Glutamatergic neuron (in vitro differentiated cells): Measurements from ENCODE around the gene RPS6KA5. TPM values are rescaled to one million over a fixed set of nuclear protein-coding genes. Genes with fewer than 3 reads are reported as not detected.
"Not testable (repeated sequence)": the region's sequence is repeated elsewhere in the genome, so short reads cannot be mapped to it uniquely, and the experiment has no call there.

Experiments used
- DNase-seq: peaks from one replicate; pipeline ENCODE4 v3.0.0; 2022
- H3K27ac Mint-ChIP-seq: one replicate; pipeline ENCODE4 v1.8.0; 2020; ENCODE audit warnings: mild to moderate bottlenecking, mixed read lengths, inconsistent platforms; ENCODE audit not compliant: unreplicated experiment
- H3K27me3 Mint-ChIP-seq: one replicate; pipeline ENCODE4 v1.8.0; 2020; ENCODE audit warnings: mild to moderate bottlenecking, moderate library complexity, mixed read lengths, inconsistent platforms; ENCODE audit not compliant: unreplicated experiment
- H3K36me3 Mint-ChIP-seq: one replicate; pipeline ENCODE4 v1.8.0; 2020; ENCODE audit warnings: mild to moderate bottlenecking, mixed read lengths, inconsistent platforms; ENCODE audit not compliant: unreplicated experiment
- H3K4me1 Mint-ChIP-seq: one replicate; pipeline ENCODE4 v1.8.0; 2020; ENCODE audit warnings: mild to moderate bottlenecking, low read depth, mixed read lengths, inconsistent platforms; ENCODE audit not compliant: unreplicated experiment
- H3K4me3 Mint-ChIP-seq: one replicate; pipeline ENCODE4 v1.8.0; 2020; ENCODE audit warnings: mild to moderate bottlenecking, mixed read lengths, inconsistent platforms; ENCODE audit not compliant: unreplicated experiment
- H3K9me3 Mint-ChIP-seq: one replicate; pipeline ENCODE4 v1.8.0; 2020; ENCODE audit warnings: mild to moderate bottlenecking, moderate library complexity, mixed read lengths, inconsistent platforms; ENCODE audit not compliant: unreplicated experiment
- total RNA-seq: library from RNA; stranded (reverse); fragmentation: NEBNext Ultra II Directional; extraction: Animal tissue kit (Norgen Biotek cat#: 25700); gene quantifications from one replicate; pipeline ENCODE4 v1.2.1, GENCODE V29; 2021; ENCODE audit not compliant: unreplicated experiment
- TF ChIP-seq, protein P1 (sequence below): fragments of 200-600 bp; sonication (generic); IDR thresholded peaks from one replicate; pipeline ENCODE4 v1.5.0; 2021; ENCODE audit not compliant: partially characterized antibody, unreplicated experiment

The RPS6KA5 gene
- total RNA-seq, 1 donor from 2014 or later = 3.8 TPM

DNA sequence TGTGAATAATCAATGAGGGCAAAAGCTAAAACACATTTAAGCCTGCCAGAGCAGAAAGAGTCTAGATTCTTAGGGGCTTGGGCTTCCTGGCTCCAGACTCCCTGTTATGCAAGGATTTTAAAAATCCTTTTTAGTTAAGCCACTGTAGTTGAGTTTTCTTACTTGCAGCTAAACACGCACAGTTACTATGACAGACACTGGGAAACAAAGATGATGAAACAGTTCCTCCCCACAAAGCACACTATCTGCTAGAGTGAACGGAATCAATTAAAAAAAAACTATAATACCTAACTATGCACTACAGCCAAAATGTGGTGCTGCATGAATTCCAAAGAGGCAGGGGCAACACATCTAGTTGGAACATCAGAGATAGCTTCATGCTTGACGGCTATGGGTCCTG lies 28.2 kb downstream of the RPS6KA5 start:
- no peak for DNase-seq
- Mint-ChIP-seq H3K4me1 (peaks cover 15% of the 10 kb centered on the region), H3K27ac (no peak overlapping the region), H3K4me3 (no peak overlapping the region), H3K9me3 (peaks cover under 1% of the 10 kb centered on the region), H3K27me3 (no peaks in the 10 kb centered on the region), H3K36me3 (no peaks in the 10 kb centered on the region)
- TF ChIP-seq, protein P1, sequence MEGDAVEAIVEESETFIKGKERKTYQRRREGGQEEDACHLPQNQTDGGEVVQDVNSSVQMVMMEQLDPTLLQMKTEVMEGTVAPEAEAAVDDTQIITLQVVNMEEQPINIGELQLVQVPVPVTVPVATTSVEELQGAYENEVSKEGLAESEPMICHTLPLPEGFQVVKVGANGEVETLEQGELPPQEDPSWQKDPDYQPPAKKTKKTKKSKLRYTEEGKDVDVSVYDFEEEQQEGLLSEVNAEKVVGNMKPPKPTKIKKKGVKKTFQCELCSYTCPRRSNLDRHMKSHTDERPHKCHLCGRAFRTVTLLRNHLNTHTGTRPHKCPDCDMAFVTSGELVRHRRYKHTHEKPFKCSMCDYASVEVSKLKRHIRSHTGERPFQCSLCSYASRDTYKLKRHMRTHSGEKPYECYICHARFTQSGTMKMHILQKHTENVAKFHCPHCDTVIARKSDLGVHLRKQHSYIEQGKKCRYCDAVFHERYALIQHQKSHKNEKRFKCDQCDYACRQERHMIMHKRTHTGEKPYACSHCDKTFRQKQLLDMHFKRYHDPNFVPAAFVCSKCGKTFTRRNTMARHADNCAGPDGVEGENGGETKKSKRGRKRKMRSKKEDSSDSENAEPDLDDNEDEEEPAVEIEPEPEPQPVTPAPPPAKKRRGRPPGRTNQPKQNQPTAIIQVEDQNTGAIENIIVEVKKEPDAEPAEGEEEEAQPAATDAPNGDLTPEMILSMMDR = no peak

DNA sequence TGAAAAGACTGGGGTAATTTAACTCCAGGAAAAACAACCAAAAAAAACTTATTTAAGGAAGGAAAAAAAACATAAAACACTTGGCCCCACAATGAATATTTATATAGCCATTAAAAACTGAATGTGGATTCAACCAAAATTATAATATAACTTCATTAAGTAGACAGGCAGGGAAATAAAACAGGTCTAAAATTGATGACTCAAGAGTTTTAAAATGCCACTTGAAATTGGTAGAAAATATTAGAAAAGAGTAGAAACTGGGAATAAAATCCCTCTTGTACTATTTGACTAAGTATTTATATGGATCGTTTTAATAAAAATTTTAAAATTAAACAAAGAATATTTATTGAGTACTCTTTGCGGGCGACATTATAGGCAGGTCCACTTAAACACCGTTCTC lies 28.8 kb downstream of the RPS6KA5 start:
- no peak for DNase-seq
- TF ChIP-seq, protein P1 = no peak
- Mint-ChIP-seq H3K27me3 (no peaks in the 10 kb centered on the region), H3K27ac (no peak overlapping the region), H3K4me3 (no peak overlapping the region), H3K36me3 (no peaks in the 10 kb centered on the region), H3K9me3 (no peaks in the 10 kb centered on the region), H3K4me1 (peaks cover 10% of the 10 kb centered on the region)

DNA sequence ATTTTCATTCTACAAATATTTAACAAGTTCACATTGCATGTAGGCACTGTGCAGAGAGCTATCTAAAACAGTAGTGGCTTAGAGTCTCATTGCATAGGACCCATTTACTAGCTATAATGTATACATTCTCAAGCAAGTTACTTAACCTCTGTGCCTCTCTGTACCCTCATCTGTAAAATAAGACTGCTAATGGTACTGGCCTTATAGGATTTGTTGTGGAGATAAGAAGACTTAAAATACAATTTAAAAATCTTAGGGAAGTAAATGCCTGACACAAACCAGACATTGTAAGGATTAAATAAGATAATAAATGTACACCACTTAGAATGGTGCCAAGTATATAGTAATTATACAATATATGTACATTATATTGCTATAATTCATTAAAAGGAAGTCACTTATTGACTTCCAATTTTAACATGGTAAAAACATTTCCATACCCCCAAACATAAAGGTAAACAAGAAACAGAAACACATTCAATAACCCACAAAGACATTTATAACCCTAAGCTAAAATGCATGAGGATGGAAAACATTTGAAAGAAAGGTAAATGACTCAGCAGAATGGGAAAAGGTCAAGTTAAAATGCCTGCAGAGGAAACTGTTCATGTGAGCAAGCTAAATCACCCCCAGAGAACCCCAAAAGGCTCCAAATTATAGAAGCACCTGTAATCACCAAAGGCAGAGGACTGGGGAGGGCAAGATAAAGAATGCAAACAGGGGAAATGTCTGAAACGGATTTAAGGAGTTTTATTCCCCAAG lies 30.8 kb downstream of the RPS6KA5 start:
- no peaks in the 10 kb centered on the region for H3K27me3 Mint-ChIP-seq
- no peak overlapping the region for H3K27ac Mint-ChIP-seq

DNA sequence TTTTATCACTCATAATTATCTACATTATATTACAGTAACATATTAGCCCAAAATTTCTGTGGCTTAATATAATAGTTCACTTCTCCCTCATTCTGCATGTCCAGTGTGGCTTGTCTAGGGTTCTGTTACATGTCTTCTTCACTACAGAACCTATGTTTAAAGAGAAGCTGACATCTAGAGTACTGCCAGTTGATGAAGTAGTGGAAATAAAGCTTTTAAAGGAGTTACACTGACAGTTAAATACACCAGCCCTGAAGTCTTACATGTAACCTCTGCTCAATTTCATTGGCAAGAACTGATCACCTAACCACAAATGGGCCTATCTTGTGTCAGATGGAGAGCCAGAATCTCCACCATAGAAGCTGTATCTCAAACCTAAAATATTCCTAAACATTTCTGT lies 32.9 kb downstream of the RPS6KA5 start:
- TF ChIP-seq, protein P1 = no peak
- H3K36me3 Mint-ChIP-seq = no peaks in the 10 kb centered on the region
- no peaks in the 10 kb centered on the region for H3K27me3 Mint-ChIP-seq
- H3K27ac Mint-ChIP-seq = no peak overlapping the region
- no peak for DNase-seq
- no peak overlapping the region for H3K4me3 Mint-ChIP-seq
- H3K9me3 Mint-ChIP-seq = no peaks in the 10 kb centered on the region
- H3K4me1 Mint-ChIP-seq = peaks cover 2% of the 10 kb centered on the region

More for the DNA sequence above, 30.8 kb downstream of the RPS6KA5 start:
- DNase-seq = no peak
- H3K4me1 Mint-ChIP-seq = peaks cover 2% of the 10 kb centered on the region
- no peaks in the 10 kb centered on the region for H3K36me3 Mint-ChIP-seq
- no peaks in the 10 kb centered on the region for H3K9me3 Mint-ChIP-seq
- TF ChIP-seq, protein P1 = no peak
- H3K4me3 Mint-ChIP-seq = no peak overlapping the region

DNA sequence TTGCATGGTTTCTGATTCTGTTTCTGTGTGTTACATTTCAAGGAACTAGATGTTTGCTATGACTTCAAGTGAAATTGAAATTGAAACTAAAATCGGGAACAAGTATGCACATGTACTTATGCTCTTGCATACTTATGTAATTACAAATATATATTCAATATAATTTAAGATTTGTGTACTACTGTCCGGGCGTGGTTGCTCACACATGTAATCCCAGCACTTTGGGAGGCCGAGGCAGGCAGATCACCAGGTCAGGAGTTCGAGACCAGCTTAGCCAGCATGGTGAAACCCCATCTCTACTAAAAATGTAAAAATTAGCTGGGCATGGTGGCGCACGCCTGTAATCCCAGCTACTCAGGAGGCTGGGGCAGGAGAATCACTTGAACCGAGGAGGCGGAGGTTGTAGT lies 37.8 kb downstream of the RPS6KA5 start:
- not testable (repeated sequence) for H3K4me3 Mint-ChIP-seq, H3K4me1 Mint-ChIP-seq, H3K27ac Mint-ChIP-seq, H3K9me3 Mint-ChIP-seq, H3K27me3 Mint-ChIP-seq, DNase-seq, H3K36me3 Mint-ChIP-seq
